Esophagus squamous epithelium (tissue), 5 donors: ENCODE measurements around the gene MAOB. TPM values are rescaled to one million over a fixed set of nuclear protein-coding genes. Genes with fewer than 3 reads are reported as not detected.

ENCODE experiments used
- DNase-seq: peaks from one replicate; lab custom pipeline; 2025; lab: John Stamatoyannopoulos, UW
- H3K27ac ChIP-seq, 4 donors: fragments of 200-600 bp; sonication (generic); one replicate each; pipeline ENCODE4 v1.5.1; 2016 to 2019; ENCODE audit warnings: mild to moderate bottlenecking in 1 of 4
- H3K27me3 ChIP-seq, 4 donors: fragments of 200-600 bp; sonication (generic); 1 replicate in 3 of 4; 2 replicates in 1 of 4; pipeline versions ENCODE4 v1.5.1 to v1.6.0; 2017 to 2021; ENCODE audit warnings: antibody characterized with exemption in 1 of 4
- H3K36me3 ChIP-seq, 3 donors: fragments of 200-600 bp; sonication (generic); one replicate each; pipeline ENCODE4 v1.5.1; 2016 to 2019
- H3K4me1 ChIP-seq, 3 donors: fragments of 200-600 bp; sonication (generic); one replicate each; pipeline ENCODE4 v1.5.1; 2017 to 2019
- H3K4me3 ChIP-seq, 4 donors: fragments of 200-600 bp; sonication (generic); 1 replicate in 3 of 4; 2 replicates in 1 of 4; pipeline ENCODE4 v1.5.1; 2016 to 2019; ENCODE audit warnings: mild to moderate bottlenecking in 2 of 4, moderate library complexity in 1 of 4
- H3K9me3 ChIP-seq, 3 donors: fragments of 200-600 bp; sonication (generic); one replicate each; pipeline ENCODE4 v1.5.1; 2016 to 2019
- POLR2A ChIP-seq, 4 donors: fragments of 450-650 bp; IDR thresholded peaks; one replicate each; pipeline ENCODE4 v1.6.1; 2017; ENCODE audit warnings: antibody characterized with exemption in 4 of 4, mild to moderate bottlenecking in 4 of 4, moderate library complexity in 3 of 4
- whole genome bisulfite sequencing, 2 donors: methylation state at CpG; one replicate each; pipeline ENCODE4 v1.1.5; 2018; 5-methylcytosine and 5-hydroxymethylcytosine counted together
- intact Hi-C: fragments of 100-400 bp; cut with DNase I; formaldehyde crosslinking; loops from one replicate; pipeline ENCODE4 v1.15.0; 2022
- total RNA-seq, 4 donors: library from RNA; depleted of rRNA; stranded (reverse); fragments of >200 nt; gene quantifications; one replicate each; pipeline ENCODE4 v1.1.0, GENCODE V29; 2016
- TF ChIP-seq, protein P1 (sequence below), 6 experiments: fragments of 450-650 bp in 4 of 6; fragments of 200-600 bp in 2 of 6; sonication (generic) in 2 of 6; IDR thresholded peaks; one replicate each; pipeline ENCODE4 v1.5.1; 2016 to 2019; ENCODE audit warnings: antibody characterized with exemption in 6 of 6, mild to moderate bottlenecking in 4 of 6, moderate library complexity in 4 of 6
- donor health status: DM: yes; HTN: yes; CAD: no.

MAOB gene
- total RNA-seq, 4 donors from 2014 or later: 2.3 to 9.9 (median 3.6) TPM

DNA sequence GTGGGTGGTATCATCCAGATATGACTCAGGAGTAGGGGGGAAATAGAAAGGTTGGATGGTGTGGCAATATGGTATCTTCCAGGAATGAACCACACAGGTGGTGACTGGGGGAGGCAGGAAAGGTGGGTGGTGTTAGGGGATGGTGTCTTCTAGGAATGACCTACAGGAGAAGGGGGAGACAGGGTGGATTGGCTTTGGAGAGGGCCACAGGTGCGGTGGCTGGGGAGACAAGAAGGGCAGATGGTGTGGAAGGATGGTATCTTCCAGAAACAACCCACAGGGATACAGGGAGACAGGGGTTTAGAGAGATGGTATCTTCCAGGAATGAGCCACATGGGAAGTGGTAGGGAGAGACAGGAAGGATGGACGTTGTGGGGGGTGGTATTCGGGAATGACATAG lies 162.2 kb downstream of the MAOB start:
- 67 to 83% methylated on average over 3 of the region's 3 CpGs for WGBS, 2 donors
- Histone ChIP-seq H3K27me3 (no peaks in the 10 kb centered on the region), H3K9me3 (no peaks in the 10 kb centered on the region), H3K36me3 (peaks cover 0 to 76% (median 0%) of the 10 kb centered on the region in 3 donors), H3K4me1 (no peaks in the 10 kb centered on the region), H3K4me3 (no peak overlapping the region), H3K27ac (no peak overlapping the region)
- TF ChIP-seq POLR2A (IDR thresholded peaks at IDR 0.05): no peak
- TF ChIP-seq, protein P1, sequence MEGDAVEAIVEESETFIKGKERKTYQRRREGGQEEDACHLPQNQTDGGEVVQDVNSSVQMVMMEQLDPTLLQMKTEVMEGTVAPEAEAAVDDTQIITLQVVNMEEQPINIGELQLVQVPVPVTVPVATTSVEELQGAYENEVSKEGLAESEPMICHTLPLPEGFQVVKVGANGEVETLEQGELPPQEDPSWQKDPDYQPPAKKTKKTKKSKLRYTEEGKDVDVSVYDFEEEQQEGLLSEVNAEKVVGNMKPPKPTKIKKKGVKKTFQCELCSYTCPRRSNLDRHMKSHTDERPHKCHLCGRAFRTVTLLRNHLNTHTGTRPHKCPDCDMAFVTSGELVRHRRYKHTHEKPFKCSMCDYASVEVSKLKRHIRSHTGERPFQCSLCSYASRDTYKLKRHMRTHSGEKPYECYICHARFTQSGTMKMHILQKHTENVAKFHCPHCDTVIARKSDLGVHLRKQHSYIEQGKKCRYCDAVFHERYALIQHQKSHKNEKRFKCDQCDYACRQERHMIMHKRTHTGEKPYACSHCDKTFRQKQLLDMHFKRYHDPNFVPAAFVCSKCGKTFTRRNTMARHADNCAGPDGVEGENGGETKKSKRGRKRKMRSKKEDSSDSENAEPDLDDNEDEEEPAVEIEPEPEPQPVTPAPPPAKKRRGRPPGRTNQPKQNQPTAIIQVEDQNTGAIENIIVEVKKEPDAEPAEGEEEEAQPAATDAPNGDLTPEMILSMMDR (IDR thresholded peaks at IDR 0.05): no peak
- intact Hi-C loops: no loop called here
- no peak for DNase-seq

DNA sequence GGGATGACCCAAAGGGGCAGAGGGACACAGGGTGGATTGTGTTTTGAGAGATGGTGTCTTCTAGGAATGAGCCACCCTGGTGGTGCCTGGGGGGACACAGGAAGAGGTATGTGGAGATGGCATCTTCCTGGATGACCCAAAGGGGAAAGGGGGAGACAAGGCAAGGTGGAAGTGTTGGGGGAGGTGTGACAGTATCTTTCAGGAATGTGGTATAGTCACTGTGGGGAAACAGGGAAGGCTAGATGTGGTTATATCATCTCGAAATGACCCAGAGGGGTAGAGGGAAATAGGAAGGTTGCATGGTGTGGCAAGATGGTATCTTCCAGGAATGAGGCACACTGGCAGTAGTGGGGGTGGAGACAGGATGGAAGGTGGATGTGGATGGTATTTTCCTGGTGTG lies 163.3 kb downstream of the MAOB start:
- H3K27ac ChIP-seq: no peak overlapping the region
- no peak for DNase-seq
- H3K4me1 ChIP-seq: no peaks in the 10 kb centered on the region
- H3K36me3 ChIP-seq: peaks cover 0 to 88% (median 0%) of the 10 kb centered on the region in 3 donors
- no peaks in the 10 kb centered on the region for H3K27me3 ChIP-seq
- TF ChIP-seq, protein P1 (IDR thresholded peaks at IDR 0.05): no peak
- TF ChIP-seq POLR2A (IDR thresholded peaks at IDR 0.05): no peak
- intact Hi-C loops: no loop called here
- no peaks in the 10 kb centered on the region for H3K9me3 ChIP-seq
- H3K4me3 ChIP-seq: no peak overlapping the region
- WGBS, 2 donors: 40 to 64% methylated on average over 1 of the region's 1 CpG

DNA sequence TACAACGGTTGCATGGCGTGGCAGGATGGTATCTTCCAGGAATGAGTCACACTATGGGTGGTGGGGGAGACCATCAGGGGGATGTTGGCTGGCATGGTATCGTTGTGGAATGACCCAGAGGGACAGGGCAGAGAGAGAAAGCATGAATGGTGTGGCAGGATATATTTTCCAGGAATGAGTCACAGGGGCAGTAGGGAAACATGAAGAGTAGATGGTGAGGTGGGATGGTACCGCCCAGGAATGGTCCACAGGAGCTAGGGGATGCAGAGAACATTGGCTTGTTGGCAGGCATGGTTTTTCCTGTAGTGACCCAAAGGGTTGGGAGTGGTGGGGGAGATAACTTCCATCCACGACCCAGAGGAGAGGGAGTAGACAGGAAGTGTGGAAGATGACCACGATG lies 163.7 kb downstream of the MAOB start:
- no peak overlapping the region for H3K27ac ChIP-seq
- TF ChIP-seq POLR2A (IDR thresholded peaks at IDR 0.05): no peak
- TF ChIP-seq, protein P1 (IDR thresholded peaks at IDR 0.05): no peak
- H3K27me3 ChIP-seq: no peaks in the 10 kb centered on the region
- 62 to 97% methylated on average over 5 to 6 of the region's 6 CpGs for WGBS, 2 donors
- no peak overlapping the region for H3K4me3 ChIP-seq
- no peaks in the 10 kb centered on the region for H3K9me3 ChIP-seq
- no peak for DNase-seq
- H3K4me1 ChIP-seq: no peaks in the 10 kb centered on the region
- H3K36me3 ChIP-seq: peaks cover 0 to 92% (median 0%) of the 10 kb centered on the region in 3 donors
- intact Hi-C loops: no loop called here

DNA sequence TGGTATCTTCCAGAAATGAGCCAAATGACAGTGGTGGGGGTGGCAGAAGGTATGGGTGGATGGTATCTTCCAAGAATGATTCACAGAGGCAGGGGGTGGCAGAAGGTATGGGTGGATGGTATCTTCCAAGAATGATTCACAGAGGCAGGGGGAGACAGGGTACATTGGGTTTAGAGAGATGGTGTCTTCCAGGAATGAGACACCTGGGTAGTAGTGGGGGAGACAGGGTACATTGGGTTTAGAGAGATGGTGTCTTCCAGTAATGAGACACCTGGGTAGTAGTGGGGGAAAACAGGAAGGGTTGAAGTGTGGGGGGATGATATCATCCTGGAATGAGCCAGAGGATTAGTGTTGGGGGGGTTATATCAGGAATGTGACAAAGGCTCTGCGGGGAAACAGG lies 164.2 kb downstream of the MAOB start:
- 87 to 93% methylated on average over 1 of the region's 1 CpG for WGBS, 2 donors
- Histone ChIP-seq H3K27me3 (no peaks in the 10 kb centered on the region), H3K9me3 (no peaks in the 10 kb centered on the region), H3K36me3 (peaks cover 0 to 96% (median 0%) of the 10 kb centered on the region in 3 donors), H3K4me3 (no peak overlapping the region), H3K27ac (no peak overlapping the region), H3K4me1 (no peaks in the 10 kb centered on the region)
- intact Hi-C loops: no loop called here
- no peak for DNase-seq
- TF ChIP-seq POLR2A (IDR thresholded peaks at IDR 0.05): no peak
- TF ChIP-seq, protein P1 (IDR thresholded peaks at IDR 0.05): no peak

DNA sequence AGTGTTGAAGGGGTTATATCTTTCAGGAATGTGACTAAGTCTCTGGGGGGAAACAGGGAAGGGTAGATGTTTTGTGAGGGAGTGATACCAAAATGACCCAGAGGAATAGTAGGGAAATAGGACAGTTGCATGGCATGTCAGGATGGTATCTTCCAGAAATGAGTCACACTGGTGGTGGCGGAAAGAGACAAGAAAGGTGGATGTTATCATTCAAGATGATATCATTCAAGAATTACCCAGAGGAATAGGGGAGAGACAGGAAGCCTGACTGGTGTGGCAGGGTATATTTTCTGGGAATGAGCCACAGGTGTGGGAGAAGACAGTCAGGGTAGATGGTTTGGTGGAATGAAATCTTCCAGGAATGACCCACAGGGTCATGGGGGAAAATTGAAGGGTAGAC lies 165.1 kb downstream of the MAOB start:
- intact Hi-C loops: no loop called here
- no peaks in the 10 kb centered on the region for H3K4me1 ChIP-seq
- 44 to 76% methylated on average over 1 of the region's 1 CpG for WGBS, 2 donors
- TF ChIP-seq, protein P1 (IDR thresholded peaks at IDR 0.05): no peak
- no peak for TF ChIP-seq POLR2A (IDR thresholded peaks at IDR 0.05)
- DNase-seq: no peak
- H3K27me3 ChIP-seq: no peaks in the 10 kb centered on the region
- H3K4me3 ChIP-seq: no peak overlapping the region
- H3K9me3 ChIP-seq: no peaks in the 10 kb centered on the region
- no peak overlapping the region for H3K27ac ChIP-seq
- H3K36me3 ChIP-seq: peaks cover 0 to 98% (median 0%) of the 10 kb centered on the region in 3 donors
